ENCODE results near the gene CXCL14.

DNA sequence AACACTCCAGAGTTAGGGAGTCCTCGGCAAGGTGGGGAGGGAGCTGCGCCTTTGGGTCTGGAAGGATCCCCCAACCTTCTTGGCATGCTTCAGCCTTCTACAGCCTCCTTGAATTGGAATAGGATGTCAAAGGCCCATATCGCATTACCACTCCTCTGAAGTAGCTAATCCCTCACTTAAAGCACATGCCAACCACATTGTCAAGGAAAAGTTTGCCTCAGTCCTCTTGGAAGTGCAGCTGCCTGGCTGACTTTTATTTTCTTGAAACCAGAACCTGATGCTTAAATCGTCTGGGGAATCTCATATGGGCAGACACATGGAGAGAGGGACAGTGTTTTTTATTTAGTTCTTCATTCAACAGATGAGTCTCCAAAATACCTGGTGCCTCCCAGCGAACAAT lies 14.5 kb downstream of the CXCL14 start:
- TF ChIP-seq EGR1 (IDR thresholded peaks at IDR 0.05; ENCODE audit: low read depth) (no peak), EZH2 (IDR thresholded peaks at IDR 0.05) (no peak), EZH2phosphoT487 (IDR thresholded peaks at IDR 0.05; ENCODE audit: borderline replicate concordance) (no peak), RAD21 (IDR thresholded peaks at IDR 0.05; ENCODE audit: low read depth) (no peak), POLR2A (IDR thresholded peaks at IDR 0.05; ENCODE audit: borderline replicate concordance, extremely low read depth, insufficient read depth, insufficient read length) (no peak), CEBPB (IDR thresholded peaks at IDR 0.05; ENCODE audit: low read depth) (no peak), MAX (IDR thresholded peaks at IDR 0.05) (no peak), TCF7L2 (IDR thresholded peaks at IDR 0.05; ENCODE audit: borderline replicate concordance, extremely low read depth, insufficient read depth, insufficient read length) (no peak), SRF (IDR thresholded peaks at IDR 0.05; ENCODE audit: low read depth) (no peak), POLR2AphosphoS5 (IDR thresholded peaks at IDR 0.05; ENCODE audit: low read depth, low read length) (no peak), SIN3A (IDR thresholded peaks at IDR 0.05; ENCODE audit: low read depth) (no peak)
- TF ChIP-seq, protein P1, sequence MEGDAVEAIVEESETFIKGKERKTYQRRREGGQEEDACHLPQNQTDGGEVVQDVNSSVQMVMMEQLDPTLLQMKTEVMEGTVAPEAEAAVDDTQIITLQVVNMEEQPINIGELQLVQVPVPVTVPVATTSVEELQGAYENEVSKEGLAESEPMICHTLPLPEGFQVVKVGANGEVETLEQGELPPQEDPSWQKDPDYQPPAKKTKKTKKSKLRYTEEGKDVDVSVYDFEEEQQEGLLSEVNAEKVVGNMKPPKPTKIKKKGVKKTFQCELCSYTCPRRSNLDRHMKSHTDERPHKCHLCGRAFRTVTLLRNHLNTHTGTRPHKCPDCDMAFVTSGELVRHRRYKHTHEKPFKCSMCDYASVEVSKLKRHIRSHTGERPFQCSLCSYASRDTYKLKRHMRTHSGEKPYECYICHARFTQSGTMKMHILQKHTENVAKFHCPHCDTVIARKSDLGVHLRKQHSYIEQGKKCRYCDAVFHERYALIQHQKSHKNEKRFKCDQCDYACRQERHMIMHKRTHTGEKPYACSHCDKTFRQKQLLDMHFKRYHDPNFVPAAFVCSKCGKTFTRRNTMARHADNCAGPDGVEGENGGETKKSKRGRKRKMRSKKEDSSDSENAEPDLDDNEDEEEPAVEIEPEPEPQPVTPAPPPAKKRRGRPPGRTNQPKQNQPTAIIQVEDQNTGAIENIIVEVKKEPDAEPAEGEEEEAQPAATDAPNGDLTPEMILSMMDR (IDR thresholded peaks at IDR 0.05 in 2 of 3, conservative IDR thresholded peaks at IDR 0.05 in 1 of 3; ENCODE audit: borderline replicate concordance in 1 of 3, insufficient read depth in 1 of 3, low read depth in 2 of 3, low read length in 2 of 3) = no peak
- TF ChIP-seq, protein P2, sequence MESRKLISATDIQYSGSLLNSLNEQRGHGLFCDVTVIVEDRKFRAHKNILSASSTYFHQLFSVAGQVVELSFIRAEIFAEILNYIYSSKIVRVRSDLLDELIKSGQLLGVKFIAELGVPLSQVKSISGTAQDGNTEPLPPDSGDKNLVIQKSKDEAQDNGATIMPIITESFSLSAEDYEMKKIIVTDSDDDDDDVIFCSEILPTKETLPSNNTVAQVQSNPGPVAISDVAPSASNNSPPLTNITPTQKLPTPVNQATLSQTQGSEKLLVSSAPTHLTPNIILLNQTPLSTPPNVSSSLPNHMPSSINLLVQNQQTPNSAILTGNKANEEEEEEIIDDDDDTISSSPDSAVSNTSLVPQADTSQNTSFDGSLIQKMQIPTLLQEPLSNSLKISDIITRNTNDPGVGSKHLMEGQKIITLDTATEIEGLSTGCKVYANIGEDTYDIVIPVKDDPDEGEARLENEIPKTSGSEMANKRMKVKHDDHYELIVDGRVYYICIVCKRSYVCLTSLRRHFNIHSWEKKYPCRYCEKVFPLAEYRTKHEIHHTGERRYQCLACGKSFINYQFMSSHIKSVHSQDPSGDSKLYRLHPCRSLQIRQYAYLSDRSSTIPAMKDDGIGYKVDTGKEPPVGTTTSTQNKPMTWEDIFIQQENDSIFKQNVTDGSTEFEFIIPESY (IDR thresholded peaks at IDR 0.05; ENCODE audit: extremely low read depth, insufficient replicate concordance, low read length) = no peak
- TF ChIP-seq, protein P3, sequence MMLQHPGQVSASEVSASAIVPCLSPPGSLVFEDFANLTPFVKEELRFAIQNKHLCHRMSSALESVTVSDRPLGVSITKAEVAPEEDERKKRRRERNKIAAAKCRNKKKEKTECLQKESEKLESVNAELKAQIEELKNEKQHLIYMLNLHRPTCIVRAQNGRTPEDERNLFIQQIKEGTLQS (IDR thresholded peaks at IDR 0.05) = no peak
